Activated CD4-positive, alpha-beta T cell treated with anti-CD3 and anti-CD28 coated beads for 24 hours (primary cell): ENCODE measurements around the gene CDHR3.
"Not testable (repeated sequence)": the region's sequence is repeated elsewhere in the genome, so short reads cannot be mapped to it uniquely, and the experiment has no call there.

ENCODE experiments used
- DNase-seq, 2 donors: peaks; one replicate each; pipeline ENCODE4 v3.0.0-alpha.2; 2020; ENCODE audit warnings: low read depth in 2 of 2

The CDHR3 gene, protein sequence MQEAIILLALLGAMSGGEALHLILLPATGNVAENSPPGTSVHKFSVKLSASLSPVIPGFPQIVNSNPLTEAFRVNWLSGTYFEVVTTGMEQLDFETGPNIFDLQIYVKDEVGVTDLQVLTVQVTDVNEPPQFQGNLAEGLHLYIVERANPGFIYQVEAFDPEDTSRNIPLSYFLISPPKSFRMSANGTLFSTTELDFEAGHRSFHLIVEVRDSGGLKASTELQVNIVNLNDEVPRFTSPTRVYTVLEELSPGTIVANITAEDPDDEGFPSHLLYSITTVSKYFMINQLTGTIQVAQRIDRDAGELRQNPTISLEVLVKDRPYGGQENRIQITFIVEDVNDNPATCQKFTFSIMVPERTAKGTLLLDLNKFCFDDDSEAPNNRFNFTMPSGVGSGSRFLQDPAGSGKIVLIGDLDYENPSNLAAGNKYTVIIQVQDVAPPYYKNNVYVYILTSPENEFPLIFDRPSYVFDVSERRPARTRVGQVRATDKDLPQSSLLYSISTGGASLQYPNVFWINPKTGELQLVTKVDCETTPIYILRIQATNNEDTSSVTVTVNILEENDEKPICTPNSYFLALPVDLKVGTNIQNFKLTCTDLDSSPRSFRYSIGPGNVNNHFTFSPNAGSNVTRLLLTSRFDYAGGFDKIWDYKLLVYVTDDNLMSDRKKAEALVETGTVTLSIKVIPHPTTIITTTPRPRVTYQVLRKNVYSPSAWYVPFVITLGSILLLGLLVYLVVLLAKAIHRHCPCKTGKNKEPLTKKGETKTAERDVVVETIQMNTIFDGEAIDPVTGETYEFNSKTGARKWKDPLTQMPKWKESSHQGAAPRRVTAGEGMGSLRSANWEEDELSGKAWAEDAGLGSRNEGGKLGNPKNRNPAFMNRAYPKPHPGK

DNA sequence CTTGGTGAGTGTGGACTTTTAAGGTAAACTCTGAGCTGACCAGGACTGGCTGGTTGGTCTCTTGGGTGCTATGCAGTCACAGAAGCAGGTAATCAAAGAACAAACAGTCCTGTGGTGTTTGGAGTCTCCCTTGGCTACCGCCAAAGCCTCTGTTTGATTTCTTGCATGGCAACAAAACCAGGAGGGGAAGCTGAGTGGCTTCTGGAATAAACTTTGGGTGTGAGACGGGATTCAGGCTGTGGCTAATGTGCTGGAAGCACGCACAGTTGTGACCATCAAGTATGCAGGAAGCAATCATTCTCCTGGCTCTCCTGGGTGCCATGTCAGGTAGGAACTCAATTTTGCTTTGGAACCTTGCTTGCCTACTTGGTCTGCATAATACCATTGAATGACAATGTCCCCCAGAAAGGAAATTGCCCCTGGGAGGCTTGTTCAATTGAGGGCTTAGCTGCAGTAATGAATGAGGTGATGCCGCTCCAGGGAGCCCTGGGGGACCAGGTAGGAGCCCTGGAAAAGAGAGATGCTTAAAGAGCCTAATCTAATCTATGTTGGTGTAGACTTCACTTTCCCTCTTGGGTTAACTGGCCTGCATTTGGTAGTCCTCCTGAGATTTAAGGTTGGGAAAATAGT lies at the start of gene CDHR3:
Gene CDHR3, plus strand, starts transcription at position 227 of the 630 bp plus-strand sequence. Its CDS starts 55 bp downstream, at position 282.
- DNase-seq, result no peak

DNA sequence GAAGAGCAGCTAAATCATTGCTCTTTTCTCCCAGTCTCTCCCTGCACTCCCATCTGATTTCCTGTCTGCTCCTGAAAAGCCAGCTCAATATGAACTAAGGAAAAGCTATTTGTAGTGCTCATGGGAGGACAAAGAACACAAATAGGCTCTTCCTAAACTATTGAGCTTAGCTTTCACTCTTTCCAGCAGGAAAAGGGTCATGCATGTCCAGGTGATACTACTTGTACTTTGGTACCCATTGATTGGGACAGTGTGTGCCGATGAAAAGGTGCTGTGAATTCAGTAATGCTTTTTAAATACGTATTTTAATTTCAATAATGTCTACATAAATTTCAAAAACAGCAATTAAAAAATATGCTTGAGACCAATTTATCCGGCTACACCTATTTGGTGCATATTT lies 49.1 kb upstream of the CDHR3 start:
- no peak for DNase-seq

DNA sequence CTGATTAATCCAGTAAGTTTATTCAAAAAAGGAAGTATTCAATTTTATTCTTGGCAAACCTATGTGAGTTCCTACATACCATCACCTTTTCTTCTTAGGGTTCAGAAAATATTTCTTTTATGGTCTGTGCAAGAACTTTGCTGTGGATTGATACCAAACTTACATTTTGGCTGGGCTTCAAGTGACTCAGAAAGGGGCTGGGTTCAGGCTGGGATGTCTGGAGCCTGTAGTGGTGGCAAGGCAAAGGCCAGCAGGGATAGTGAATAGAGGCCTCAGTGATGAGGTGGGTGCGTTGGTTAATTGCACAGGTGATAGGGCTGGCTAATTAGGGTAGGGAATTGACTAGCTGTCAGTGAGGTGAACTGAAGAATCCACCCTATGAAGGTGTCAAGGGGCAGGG lies 46.5 kb upstream of the CDHR3 start:
- no peak for DNase-seq

DNA sequence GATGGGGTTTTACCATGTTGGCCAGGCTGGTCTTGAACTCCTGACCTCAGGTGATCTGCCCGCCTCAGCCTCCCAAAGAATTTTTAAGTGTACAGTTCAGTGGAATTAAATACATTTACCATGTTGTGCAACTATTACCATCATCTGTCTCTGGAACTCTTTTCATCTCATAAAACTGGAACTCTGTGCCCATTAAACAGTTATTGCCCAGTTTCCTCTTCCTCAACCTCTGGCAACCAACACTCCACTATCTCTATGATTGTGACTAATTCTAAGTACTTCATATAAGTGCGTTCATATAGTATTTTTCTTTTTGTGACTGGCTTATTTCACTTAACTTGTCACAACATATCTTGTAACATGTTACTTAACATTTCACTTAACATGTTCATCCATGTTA lies 45.4 kb upstream of the CDHR3 start:
- DNase-seq, result no peak

DNA sequence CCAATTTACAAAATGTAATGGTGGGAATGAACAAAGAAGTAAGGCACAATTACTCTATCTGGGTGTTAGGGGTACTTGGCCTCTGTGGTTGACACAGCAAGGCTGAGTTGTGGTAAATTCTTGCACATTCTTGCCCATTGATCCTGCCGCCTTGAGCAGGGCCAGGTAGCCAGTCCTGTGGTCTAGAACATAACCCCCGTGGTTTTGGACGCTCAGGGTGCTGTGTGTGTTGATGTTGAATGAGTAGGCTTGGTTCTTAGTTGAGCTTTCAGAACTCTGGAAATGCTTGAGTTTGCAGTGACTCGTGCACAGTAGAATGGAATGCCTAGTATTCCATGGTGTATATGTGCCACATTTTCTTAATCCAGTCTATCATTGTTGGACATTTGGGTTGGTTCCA lies 42.3 kb upstream of the CDHR3 start:
- DNase-seq, result no peak

DNA sequence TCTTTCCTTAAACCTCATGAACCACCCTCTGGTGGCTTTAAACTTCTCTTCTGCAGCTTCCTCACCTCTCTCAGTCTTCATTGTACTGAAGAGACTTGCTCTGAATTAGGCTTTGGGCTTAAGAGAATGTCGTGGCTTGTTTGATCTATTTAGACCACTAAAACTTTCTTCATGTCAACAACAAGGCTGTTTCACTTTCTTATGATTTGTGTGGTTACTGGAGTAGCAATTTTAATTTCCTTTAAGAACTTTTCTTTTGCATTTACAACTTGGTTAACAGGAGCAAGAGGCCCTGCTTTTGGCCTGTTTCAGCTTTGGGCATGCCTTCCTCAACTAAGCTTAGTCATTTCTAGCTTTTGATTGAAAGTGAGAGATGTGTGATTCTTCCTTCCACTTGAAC lies 38.1 kb upstream of the CDHR3 start:
- peak in 1 of 2 donors; percentile 12 for DNase-seq

DNA sequence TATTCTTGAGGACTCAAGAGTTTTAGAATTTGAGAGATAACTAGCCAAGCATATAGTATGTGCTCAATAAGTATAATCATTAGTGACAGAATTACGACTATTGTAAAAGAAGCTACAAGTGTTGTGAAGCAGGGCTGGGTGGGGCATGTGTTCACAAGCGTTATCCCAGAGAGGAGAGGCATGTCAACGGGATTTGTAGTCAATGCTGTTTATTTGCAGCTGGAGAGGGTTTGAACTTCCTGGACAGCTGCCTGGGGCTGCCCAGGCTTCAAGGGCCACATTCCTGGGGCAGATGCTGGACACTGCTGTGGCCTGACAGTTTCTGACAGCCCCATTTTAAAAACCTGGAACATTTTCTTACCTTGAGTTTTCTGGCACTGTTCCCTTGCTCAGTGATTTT lies 36.9 kb upstream of the CDHR3 start:
- DNase-seq, result no peak

DNA sequence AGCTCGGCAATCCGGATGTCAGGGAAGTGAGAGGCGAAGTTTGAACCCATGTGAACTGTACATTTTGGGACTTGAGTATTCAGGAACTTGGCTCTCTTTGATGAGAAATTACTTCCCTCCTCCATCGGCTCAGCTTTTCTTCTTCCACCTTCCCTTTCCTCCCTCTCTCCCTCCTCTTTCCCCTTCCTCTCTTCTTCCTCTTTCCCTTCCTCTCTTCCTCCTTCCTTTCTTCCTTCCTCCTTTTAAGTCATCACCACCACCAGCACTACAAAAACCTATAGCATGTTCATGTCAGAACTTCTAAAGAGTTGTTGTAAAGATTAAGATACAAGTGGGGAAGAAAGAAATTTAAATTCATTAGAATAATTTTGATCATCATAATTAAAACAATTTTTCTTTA lies 31.9 kb upstream of the CDHR3 start:
- no peak for DNase-seq

DNA sequence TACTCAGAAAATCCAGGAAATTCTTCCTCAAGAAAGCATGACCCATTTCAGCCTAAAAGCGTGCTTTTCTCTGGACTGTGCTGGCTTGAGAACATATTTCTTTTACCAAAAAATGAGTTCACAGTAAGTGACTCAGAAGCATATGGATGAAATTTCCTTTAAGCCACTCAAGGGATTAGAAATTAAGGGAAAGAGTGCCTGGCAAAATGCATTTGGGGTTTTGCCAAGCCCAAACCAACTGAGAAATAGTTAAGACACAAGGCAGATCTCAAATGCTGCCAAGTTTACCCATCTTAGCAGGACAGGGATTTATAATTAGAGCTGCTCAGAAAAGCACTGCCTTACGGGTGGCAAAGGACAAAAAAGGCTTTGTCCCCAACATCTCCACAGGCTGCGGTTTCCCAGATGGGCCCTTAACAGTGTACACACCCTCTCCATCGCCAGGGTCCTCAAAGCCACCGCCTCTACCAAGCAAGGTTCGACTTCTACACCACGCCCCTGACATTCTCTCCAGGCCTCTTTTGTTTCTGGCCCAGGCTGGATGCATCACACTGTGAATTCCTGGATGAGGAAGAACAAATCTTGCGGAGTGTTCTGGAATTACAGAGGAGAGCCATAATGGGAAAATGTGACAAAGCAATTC lies 30.1 kb upstream of the CDHR3 start:
- no peak for DNase-seq

DNA sequence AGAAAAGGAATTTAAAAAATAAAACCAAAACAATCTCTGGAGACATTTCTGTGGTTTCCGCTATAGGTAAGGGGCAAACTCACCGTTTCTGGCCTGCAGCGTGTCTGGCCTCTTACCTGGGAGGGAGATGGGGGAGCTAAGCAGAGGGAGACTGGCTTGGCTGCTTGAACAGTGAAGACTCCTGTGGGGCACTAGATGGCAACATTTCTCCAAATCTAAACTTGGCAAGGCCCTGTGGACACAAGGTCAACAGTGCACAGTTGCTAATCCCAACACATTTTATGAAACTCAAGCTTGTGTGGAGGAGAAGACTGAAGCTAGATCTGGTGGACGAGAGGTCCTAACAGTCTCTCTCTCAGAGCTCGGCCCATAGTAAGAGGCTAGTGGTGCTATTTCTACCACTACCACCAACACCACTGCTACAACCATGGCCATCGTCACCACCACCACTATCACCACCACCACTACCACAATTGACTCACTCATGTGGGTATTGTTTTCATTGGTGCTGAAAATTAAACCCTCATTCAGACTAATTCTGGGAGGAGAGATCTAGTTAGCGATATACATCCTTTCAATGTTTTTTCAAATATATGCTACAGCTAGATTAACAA lies 28.4 kb upstream of the CDHR3 start:
- no peak for DNase-seq

DNA sequence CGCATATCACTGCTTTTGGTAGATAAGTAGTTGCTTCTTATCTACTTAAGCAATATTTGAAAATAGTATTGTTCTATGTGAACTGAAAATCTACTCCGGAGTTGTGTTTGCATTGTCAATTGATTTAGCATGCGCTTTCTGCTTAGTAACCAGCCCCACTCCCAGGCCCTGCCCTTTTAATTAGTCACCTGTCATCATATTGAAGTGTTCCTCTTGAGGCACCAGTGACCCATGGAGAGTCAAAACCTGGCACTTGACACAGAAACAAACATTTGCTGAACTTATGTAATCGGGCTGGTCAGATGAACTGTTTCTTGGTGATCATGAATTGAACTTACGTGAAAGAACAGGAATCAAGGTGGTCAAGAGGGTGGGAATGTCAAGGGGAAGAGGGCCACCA lies 27.8 kb upstream of the CDHR3 start:
- DNase-seq, result no peak

DNA sequence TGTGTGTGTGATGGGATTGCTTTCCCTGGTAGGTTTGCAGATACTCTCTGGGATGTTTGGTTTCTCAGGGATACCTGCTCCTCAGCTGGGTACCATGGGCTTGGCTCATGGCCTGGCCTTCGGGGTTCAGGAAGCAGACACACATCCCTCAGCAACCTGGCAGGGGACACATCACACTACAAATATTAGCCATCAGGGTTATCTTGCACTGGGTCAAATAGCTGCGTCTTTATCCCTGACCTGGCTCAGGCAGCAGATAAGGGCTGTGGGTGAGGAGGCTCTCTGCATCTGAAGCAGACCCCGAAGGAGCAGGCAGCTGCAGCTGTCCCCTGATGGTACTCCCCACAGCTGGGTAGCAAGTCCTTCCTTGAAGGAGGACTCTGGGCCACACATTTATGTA lies 25.7 kb upstream of the CDHR3 start:
- no peak for DNase-seq

DNA sequence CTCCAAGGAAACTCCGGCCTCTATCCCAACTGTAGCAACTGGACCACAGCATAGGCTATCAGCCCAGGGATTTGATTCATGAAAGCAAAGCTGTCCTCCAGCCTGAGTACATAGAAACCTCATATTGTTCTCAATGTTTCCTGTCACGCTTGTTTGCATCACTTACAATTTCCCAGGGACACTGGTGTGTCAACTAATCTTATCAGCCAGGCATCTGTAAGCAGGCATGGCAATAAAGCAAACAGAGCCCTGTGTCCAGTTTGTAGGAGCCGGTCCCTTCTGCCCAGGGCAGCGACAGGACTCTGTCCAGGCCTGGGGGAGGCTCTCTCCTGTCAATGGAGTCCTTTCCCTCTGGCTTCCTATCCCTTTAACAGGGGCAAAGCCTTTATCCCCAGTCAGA lies 23.0 kb upstream of the CDHR3 start:
- no peak for DNase-seq

DNA sequence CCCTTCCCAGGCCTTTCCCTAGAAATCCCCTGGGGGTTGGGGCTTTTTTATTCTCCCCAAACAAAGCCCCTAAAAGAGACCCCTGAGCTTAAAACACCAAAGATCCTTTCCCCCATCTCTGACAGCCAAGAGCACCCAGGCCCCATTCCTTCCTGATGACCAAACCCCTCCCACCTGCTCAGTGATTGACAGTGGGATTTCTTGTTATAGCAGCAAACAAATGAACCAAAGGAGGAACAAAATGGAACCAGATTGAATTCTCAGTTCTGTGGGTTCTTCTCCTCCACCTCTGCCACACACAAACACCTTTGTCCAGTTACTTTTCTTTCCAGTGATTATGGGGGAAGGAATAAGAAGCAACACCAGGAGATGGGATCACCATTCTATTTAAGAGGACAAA lies 21.5 kb upstream of the CDHR3 start:
- no peak for DNase-seq

DNA sequence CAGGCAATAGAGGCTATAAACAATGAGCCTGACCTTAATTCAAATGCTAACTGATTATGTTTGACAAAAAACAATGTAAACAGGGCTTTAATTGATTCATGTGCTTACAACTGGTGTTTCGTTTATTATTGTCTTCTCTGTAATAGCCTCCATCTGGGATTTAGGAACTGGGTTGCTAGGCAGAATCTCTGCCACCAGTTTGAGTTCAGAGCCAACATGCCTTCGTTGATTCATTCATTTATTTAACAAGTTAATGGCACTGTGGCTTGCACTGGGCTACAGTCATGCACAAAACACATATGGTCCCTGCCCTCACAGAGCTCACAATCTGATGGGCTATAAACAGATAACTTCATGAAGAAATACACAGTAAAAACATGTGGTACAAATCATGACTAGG lies 19.6 kb upstream of the CDHR3 start:
- no peak for DNase-seq

DNA sequence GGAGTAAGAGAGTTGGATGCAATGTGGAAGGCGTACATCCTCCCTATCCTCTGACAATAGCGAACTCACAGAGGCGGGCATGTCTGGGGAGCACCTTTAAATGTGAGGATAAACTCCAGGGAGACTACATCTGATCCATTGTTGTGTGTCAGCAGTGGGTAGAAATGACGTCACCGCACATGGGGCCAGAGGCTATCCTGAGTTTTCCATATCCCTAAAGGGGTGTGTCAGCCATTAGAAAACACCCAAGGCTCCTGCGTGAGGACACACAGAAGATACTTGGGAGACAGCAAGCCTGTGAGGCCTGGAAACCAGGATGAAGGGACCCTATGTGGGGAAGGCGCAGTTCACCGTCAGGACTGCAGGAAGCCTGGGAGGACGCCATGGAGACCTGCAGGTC lies 17.2 kb upstream of the CDHR3 start:
- DNase-seq, result no peak

DNA sequence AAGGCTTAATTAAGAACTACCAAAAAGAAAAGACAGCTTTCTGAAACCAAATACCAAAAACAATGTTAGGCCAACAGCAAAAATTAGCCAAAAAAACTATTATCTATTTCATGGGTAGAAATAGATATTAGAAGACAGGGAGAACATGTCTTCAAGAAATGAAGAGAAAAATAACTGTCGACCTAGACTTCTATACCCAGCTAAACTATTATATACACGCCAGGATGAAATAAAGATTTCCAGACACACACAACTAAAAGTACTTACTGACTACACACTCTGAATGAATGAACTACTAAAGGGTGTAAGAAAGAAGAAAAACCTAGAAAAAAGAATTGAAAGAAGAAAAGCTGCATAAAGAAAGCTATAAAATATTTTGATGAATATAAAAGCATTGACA lies 11.5 kb upstream of the CDHR3 start:
- DNase-seq, result no peak

DNA sequence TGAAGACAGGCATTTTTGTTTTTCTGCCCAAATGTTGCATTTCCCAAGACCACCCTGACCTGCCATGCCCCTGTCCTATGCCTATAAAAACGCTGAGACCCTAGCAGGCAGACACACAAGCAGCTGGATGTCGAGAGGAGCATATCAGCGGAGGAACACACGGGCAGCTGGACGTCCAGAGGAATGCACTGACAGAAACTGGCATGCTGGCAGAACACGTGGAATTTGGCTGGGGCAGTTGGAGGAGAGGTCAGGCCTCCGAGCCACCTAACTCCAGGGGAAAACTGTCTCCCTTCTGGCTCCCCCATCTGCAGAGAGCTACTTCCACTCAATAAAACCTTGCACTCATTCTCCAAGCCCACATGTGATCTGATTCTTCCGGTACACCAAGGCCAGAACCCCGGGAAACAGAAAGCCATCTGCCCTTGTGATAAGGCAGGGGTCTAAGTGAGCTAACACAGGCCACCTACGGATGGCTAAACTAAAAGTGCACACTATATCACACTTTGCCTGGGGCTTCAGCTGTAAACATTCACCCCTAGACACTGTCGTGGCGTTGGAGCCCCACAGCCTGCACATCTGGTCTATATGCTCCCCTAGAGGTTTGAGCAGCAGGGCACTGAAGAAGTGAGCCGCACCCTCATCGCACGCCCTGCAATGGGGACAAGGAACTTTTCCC lies 10.0 kb upstream of the CDHR3 start:
- DNase-seq, result no peak

DNA sequence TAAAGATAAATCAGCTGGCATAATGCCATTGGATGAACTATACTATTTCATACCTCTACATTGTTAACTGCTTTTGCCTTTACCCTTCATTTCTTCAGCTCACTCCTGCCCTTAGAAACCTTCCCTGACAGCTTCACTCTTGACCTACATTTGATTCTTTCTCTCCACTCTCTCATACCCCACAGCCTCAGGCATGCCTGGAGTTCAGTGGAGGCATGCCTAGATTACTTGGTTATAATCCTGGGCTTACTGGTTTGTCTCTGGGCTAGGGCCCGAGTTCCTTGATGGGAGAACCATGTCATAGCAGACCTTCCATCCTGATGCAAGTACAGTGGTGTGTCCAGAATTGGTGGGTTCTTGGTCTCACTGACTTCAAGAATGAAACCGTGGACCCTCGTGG lies 8.4 kb upstream of the CDHR3 start:
- DNase-seq, result no peak

DNA sequence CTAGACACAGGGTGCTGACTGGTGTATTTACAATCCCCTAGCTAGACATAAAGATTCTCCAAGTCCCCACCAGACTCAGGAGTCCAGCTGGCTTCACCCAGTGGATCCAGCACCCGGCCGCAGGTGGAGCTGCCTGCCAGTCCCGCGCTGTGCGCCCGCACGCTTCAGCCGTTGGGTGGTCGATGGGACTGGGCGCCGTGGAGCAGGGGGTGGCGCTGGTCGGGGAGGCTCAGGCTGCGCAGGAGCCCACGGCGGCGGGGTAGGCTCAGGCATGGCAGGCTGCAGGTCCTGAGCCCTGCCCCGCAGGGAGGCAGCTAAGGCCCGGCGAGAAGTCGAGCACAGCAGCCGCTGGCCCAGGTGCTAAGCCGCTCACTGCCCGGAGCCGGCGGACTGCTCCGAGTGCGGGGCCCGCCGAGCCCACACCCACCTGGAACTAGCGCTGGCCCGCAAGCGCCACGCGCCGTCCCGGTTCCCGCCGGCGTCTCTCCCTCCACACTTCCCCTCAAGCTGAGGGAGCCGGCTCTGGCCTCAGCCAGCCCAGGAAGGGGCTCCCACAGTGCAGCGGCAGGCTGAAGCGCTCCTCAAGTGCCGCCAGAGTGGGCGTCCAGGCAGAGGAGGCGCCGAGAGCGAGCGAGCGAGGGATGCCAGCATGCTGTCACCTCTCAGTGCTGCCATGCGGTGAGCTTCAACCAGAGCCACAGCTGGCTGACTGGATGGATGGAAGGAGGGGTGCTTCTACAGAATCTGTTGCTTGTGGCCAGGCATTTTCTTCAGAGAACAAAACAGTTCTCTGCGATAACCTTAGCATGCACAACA lies 7.2 kb upstream of the CDHR3 start:
- DNase-seq, result not testable (repeated sequence)
